HG03108 (cell line): ENCODE results near the gene DAPK1.

Source experiments
- ATAC-seq: cut with Tn5 transposase; IDR thresholded peaks from one replicate; pipeline ENCODE4 v1.9.1; 2021; ENCODE audit warnings: moderate library complexity; ENCODE audit not compliant: unreplicated experiment

Gene DAPK1

DNA sequence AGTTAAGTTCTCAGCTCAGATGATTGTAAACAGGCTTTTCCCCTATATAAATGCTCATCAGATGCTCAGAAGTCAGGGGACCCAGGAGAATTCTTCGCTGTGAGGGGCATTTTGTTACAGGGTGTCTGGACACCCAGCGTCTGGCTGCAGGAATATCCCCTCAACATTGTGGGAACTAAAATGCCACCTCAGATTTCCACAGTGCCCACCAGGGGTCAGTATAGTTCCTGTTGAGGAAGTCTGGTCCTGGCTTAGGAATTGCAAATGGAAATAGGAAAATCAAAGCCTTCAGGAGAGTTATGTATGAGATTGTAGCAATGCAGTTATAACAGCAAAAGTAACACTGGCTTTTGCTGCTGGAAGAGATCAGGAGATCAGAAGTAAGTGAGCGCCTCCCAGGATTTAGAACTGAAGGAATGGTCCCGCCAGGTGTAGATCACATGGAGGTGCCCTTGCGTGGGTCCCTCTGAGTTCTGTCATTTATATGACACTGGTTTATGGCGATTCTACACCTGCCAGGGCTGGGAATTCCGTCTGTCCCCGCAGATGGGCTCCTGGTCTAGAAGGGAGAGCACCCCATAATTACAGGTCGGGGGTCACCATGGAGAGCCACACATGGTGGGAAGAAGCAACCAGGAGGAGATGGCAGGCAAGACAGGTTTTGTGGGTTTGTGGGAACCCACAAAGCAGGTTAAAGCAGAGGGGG, 181.1 kb downstream of the DAPK1 start:
- no peak for ATAC-seq

GRCh38 chr9:87681271-87682061, 183.8 kb downstream of the DAPK1 start:
- no peak for ATAC-seq

GRCh38 chr9:87682085-87682484, 184.4 kb downstream of the DAPK1 start:
- ATAC-seq: no peak

DNA sequence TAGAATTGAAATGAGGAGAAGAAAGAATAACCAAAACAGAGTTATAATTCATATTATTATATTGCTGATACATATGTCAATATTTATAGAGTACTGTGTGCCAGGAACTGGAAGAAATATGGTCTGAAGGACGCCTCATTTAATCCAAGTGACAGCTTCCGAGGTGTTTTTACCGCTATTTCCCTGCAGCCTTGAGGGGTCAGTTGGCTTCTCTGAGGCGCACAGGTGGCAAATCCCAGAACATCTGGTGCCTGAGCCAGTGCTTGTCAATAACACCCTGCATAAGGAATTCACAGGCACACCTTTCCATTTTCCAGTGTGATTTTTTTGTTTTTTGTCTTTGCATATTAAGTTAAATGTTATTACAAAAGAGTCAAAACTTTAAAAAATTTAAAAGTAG, 185.0 kb downstream of the DAPK1 start:
- ATAC-seq: no peak

- no peak for ATAC-seq
These were observed 186.3 kb downstream of the DAPK1 start for GRCh38 chr9:87683751-87684626.

DNA sequence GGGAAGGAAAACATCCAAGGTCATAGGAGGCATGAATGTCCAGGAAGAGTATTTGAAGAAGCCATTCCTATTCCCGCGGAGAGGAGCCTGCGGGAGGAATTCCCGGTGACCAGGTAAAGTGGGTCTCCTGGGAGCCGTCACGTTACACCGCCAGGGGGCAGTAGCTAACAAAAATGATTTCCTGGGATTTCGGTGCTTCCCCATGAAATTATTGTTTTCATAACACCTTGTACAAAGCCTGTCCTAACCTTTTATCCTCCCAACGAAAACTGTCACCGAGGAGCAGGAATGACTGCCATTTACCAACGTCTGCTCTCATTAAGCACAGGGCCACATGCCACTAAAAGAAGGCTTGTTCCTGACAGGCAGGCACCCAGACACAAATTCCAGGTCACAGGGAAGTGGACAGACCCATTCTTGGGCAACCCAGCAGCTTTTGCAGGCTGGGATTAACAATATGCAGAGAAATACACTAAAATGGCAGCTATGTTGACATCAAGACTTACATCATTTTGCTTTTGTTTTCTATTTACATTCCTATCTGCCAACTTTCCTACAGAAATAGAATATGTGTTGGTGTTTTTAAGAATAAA, 187.1 kb downstream of the DAPK1 start:
- no peak for ATAC-seq

DNA sequence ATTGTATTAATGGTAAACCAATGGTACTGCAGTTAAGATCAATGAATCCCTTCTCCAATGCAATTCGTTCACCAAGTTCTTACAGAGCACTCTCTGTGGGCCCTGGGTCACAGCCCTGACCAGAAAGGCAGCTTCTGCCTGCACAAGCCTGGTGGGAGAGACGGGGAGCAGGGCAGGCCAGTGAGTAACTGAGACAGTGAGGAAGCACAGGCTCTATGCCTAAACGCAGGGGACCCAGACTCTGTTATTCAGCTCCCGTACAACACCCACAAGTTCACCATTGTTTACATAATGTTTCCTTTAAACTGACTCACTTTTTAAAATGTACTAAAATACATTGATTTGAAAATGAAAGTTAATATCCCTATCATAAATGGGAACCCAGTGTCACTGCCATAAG, 187.8 kb downstream of the DAPK1 start:
- ATAC-seq: no peak

DNA sequence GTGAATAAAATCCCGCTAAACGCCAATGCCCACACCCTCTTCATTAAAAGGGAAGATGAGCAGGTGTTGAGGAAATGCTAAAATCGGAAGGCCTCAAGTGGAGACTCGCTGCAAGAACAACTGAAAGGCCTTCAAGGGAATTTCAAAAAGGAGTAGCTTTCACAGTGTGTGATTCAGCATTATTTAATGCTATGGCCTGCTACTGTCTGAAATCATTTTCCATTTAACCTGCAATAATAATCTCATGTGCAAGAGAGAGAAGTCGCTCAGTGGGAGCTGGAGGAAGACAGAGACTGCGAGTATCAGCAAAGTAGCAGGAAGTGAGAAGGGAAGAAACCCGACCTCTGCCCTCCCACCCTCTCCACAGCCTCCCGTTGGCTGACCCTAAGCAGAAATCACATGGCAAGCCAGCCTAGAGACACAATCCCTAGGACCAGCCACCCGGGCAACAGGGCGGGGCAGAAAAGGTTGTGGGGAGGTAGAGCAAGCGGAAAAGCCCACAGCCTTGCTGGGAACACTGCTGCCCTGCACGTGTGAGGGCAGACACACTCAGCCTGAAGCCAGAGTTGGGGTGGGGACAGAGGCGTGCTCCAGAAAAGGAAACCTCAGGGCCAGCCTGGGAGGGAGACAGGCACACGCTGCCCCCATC, 188.3 kb downstream of the DAPK1 start:
- no peak for ATAC-seq

GRCh38 chr9:87686520-87687090, 188.9 kb downstream of the DAPK1 start:
- ATAC-seq: no peak

DNA sequence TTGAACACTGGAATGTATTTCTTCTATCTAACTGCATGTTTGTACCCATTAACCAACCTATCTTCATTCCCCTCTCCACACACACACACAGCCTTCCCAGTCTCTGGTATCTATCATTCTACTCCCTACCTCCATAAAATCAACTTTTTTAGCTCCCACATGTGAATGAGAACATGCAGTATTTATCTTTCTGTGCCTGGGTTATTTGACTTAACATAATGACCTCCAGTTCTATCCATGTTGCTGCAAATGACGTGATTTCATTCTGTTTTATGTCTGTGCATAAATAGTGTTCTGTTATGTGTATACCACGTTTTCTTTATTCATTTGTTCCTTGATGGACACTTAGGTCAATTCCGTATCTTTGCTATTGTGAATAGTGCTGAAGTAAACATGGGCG, 189.5 kb downstream of the DAPK1 start:
- no peak for ATAC-seq

- ATAC-seq: no peak
These were observed 196.6 kb downstream of the DAPK1 start for GRCh38 chr9:87694236-87694755.

- ATAC-seq: no peak
These were observed 197.9 kb downstream of the DAPK1 start for GRCh38 chr9:87695523-87695922.

DNA sequence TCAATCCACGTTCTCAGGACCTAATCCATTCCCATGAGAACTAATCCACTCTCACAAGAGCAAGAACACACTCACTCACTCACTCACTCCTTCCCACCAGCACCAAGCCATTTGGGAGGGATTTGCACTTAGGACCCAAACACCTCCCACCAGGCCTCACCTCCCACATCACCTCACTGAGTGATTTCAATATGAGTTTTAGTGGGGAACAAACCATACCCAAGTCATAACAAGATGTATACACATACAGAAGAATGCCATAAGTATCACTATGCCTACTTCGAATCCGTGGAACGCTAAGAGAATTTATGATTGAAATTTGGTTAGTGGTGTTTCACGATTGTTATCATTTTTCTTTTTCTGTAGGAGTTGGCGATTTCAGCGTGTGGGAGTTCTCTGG, 199.0 kb downstream of the DAPK1 start:
- ATAC-seq: no peak

- no peak for ATAC-seq
These were observed 200.6 kb downstream of the DAPK1 start for GRCh38 chr9:87698069-87698809.

DNA sequence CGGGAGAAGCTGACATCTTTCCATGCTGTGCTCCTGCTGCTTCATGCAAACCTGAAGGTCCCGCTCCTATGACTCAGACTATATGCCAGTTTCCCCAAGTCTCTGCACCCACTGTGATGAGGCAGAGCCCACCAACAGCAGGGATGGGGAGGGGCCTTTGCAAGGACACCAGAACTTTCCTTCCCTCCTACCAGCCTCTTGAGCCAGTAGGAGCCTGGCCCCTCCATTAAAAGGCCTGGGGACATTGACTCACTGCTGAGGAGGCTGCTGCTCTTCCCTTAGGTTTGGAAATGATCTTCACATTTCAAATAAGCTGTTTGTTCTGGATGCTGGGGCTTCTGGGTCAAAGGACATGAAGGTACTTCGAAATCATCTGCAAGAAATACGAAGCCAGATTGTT, 202.2 kb downstream of the DAPK1 start:
- no peak for ATAC-seq

DNA sequence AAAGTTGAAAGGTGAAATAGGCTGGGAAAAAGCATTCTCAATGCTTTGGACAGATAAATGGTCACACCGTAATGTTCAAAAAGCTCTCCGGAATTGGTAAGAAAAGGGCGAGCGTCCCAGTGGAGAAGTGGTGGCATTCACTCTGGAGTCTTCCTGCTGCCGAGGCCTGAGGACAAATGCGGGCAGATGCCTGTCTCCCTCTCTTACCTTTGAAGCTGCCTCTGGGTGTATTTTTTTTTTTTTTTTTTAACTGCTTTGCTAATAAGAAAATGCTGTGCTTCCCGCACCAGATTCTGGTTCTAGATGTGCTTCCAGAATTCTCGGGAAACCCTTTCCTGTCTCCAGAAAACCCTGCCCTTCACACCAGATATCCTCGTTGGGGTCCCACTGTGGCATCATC, 203.8 kb downstream of the DAPK1 start:
- no peak for ATAC-seq

- no peak for ATAC-seq
These were observed 204.3 kb downstream of the DAPK1 start for GRCh38 chr9:87701931-87702421.

DNA sequence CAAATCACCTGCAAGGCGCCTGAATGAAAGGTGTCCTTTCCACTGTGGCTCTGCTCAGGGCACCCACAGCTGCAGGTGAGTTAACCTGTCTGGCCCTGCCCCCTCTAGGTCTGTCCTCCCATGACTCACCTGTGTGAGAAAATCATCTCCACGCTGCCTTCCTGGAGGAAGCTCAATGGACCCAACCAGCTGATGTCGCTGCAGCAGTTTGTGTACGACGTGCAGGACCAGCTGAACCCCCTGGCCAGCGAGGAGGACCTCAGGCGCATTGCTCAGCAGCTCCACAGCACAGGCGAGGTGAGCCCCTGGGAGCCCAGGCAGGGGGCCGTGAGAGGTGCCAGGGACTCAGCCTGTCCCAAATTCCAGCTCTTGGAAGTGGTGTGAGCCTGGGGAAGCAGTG, 205.3 kb downstream of the DAPK1 start:
- ATAC-seq: no peak

GRCh38 chr9:87703636-87704276, 206.1 kb downstream of the DAPK1 start:
- no peak for ATAC-seq
